Loucy (cell line): ENCODE results near the gene LRTM1.

ENCODE experiments used
- H2AFZ ChIP-seq: fragments of 200-600 bp; sonication (generic); 2 replicates; pipeline ENCODE4 v1.6.0; 2016; ENCODE audit warnings: antibody characterized with exemption, mild to moderate bottlenecking, low read length, moderate library complexity
- H3F3A ChIP-seq: fragments of 200-600 bp; 2 replicates; pipeline ENCODE4 v1.6.0; 2016; ENCODE audit warnings: antibody characterized with exemption, low read depth, mild to moderate bottlenecking
- H3K27me3 ChIP-seq: fragments of 200-600 bp; sonication (generic); 2 replicates; pipeline ENCODE4 v1.6.1; 2014; ENCODE audit warnings: low read length, mild to moderate bottlenecking; ENCODE audit not compliant: insufficient read depth, poor library complexity, severe bottlenecking
- H3K36me3 ChIP-seq: fragments of 200-600 bp; sonication (generic); 2 replicates; pipeline ENCODE4 v1.6.1; 2016; ENCODE audit warnings: low read length; ENCODE audit not compliant: insufficient read depth
- H3K4me1 ChIP-seq: fragments of 200-600 bp; sonication (generic); 2 replicates; pipeline ENCODE4 v1.5.1; 2014; ENCODE audit warnings: low read length, mild to moderate bottlenecking; ENCODE audit not compliant: insufficient read depth, poor library complexity, severe bottlenecking
- H3K4me2 ChIP-seq: fragments of 200-600 bp; sonication (generic); 2 replicates; pipeline ENCODE4 v1.6.0; 2014; ENCODE audit warnings: antibody characterized with exemption, low read length, low read depth, mild to moderate bottlenecking; ENCODE audit not compliant: poor library complexity, severe bottlenecking
- H3K4me3 ChIP-seq: fragments of 200-600 bp; sonication (generic); 2 replicates; pipeline ENCODE4 v1.5.1; 2014; ENCODE audit warnings: low read length, mild to moderate bottlenecking, mixed read lengths; ENCODE audit not compliant: poor library complexity, severe bottlenecking
- H3K79me2 ChIP-seq: fragments of 200-600 bp; sonication (generic); 2 replicates; pipeline ENCODE4 v1.6.1; 2014; ENCODE audit warnings: low read length; ENCODE audit not compliant: insufficient read depth
- H3K9ac ChIP-seq: fragments of 200-600 bp; sonication (generic); 2 replicates; pipeline ENCODE4 v1.6.0; 2014; ENCODE audit warnings: mild to moderate bottlenecking, low read depth, low read length, moderate library complexity; ENCODE audit not compliant: poor library complexity, severe bottlenecking
- H3K9me2 ChIP-seq: fragments of 200-600 bp; sonication (generic); replicated peaks from 2 replicates; pipeline ENCODE4 v1.6.1; 2016; ENCODE audit warnings: low read depth, low read length, mixed read lengths
- H3K9me3 ChIP-seq: fragments of 200-600 bp; sonication (generic); 2 replicates; pipeline ENCODE4 v1.6.1; 2014; ENCODE audit warnings: mild to moderate bottlenecking, antibody characterized with exemption, low read length, low read depth; ENCODE audit not compliant: insufficient read depth
- H4K20me1 ChIP-seq: fragments of 200-600 bp; sonication (generic); 2 replicates; pipeline ENCODE4 v1.6.0; 2014; ENCODE audit warnings: antibody characterized with exemption, low read length, mild to moderate bottlenecking; ENCODE audit not compliant: insufficient read depth, poor library complexity, severe bottlenecking
- CTCF ChIP-seq: fragments of 200-600 bp; sonication (generic); conservative IDR thresholded peaks from 2 replicates; pipeline ENCODE4 v1.5.1; 2014; ENCODE audit warnings: mild to moderate bottlenecking, antibody characterized with exemption, low read length
- EZH2phosphoT487 ChIP-seq: fragments of 200-600 bp; IDR thresholded peaks from 2 replicates; pipeline ENCODE4 v1.6.1; 2018; ENCODE audit warnings: antibody characterized with exemption, mild to moderate bottlenecking, moderate library complexity, borderline replicate concordance

Gene LRTM1

GRCh38 chr3:54873059-54874010, 54.5 kb downstream of the LRTM1 start:
- Histone ChIP-seq H3K4me2 (no peak overlapping the region), H3K9ac (no peak overlapping the region), H3K79me2 (no peaks in the 10 kb centered on the region), H2AFZ (no peak overlapping the region), H3K27me3 (no peaks in the 10 kb centered on the region), H3K9me3 (no peaks in the 10 kb centered on the region), H4K20me1 (no peaks in the 10 kb centered on the region), H3K4me3 (no peak overlapping the region), H3K4me1 (peaks cover 10% of the 10 kb centered on the region), H3K9me2 (no peaks in the 10 kb centered on the region), H3K36me3 (no peaks in the 10 kb centered on the region), H3F3A (no peaks in the 10 kb centered on the region)
- TF ChIP-seq EZH2phosphoT487: no peak
- TF ChIP-seq CTCF: no peak

GRCh38 chr3:54871867-54872266, 56.0 kb downstream of the LRTM1 start:
- Histone ChIP-seq H2AFZ (no peak overlapping the region), H3K4me1 (peaks cover 10% of the 10 kb centered on the region), H3K4me2 (no peak overlapping the region), H3K79me2 (no peaks in the 10 kb centered on the region), H3F3A (no peaks in the 10 kb centered on the region), H3K9me2 (no peaks in the 10 kb centered on the region), H3K4me3 (no peak overlapping the region), H3K27me3 (no peaks in the 10 kb centered on the region), H3K36me3 (no peaks in the 10 kb centered on the region), H3K9ac (no peak overlapping the region), H4K20me1 (no peaks in the 10 kb centered on the region), H3K9me3 (no peaks in the 10 kb centered on the region)
- TF ChIP-seq EZH2phosphoT487 (no peak), CTCF (no peak)

- Histone ChIP-seq H3F3A (no peaks in the 10 kb centered on the region), H3K9me2 (no peaks in the 10 kb centered on the region), H2AFZ (no peak overlapping the region), H3K27me3 (no peaks in the 10 kb centered on the region), H3K79me2 (no peaks in the 10 kb centered on the region), H3K4me2 (no peak overlapping the region), H3K9me3 (no peaks in the 10 kb centered on the region), H3K4me3 (no peak overlapping the region), H3K36me3 (no peaks in the 10 kb centered on the region), H3K9ac (no peak overlapping the region), H3K4me1 (peaks cover 3% of the 10 kb centered on the region), H4K20me1 (no peaks in the 10 kb centered on the region)
- TF ChIP-seq EZH2phosphoT487: no peak
- TF ChIP-seq CTCF: peak; percentile 58
Measured at GRCh38 chr3:54870423-54870822, 57.4 kb downstream of the LRTM1 start.
